H1 (cell line): ENCODE data around the gene RIMBP2. TPM values are rescaled to one million over a fixed set of nuclear protein-coding genes. Genes with fewer than 3 reads are reported as not detected.

Experiments used
- CHD7 ChIP-seq: fragments of 300-600 bp; sonication (generic); IDR thresholded peaks from 2 replicates; pipeline ENCODE4 v1.7.1; 2012; ENCODE audit warnings: low read length, moderate library complexity, mild to moderate bottlenecking, inconsistent platforms; ENCODE audit not compliant: insufficient replicate concordance
- E2F6 ChIP-seq: IDR thresholded peaks from 2 replicates; pipeline ENCODE4 v1.6.1; 2012; ENCODE audit warnings: inconsistent platforms
- GABPA ChIP-seq: IDR thresholded peaks from 2 replicates; pipeline ENCODE4 v1.6.1; 2011; ENCODE audit warnings: mild to moderate bottlenecking, low read length, moderate library complexity, borderline replicate concordance; ENCODE audit not compliant: insufficient read depth
- KDM4A ChIP-seq: IDR thresholded peaks from one replicate; pipeline ENCODE4 v1.7.1; 2012; ENCODE audit warnings: low read depth, mild to moderate bottlenecking, moderate library complexity, low read length, inconsistent platforms; ENCODE audit not compliant: severe bottlenecking
- KDM5A ChIP-seq: fragments of 200-600 bp; IDR thresholded peaks from 2 replicates; pipeline ENCODE4 v1.7.1; 2012; ENCODE audit warnings: mild to moderate bottlenecking, low read length, inconsistent platforms, mixed read lengths
- MAX ChIP-seq: IDR thresholded peaks from 2 replicates; pipeline ENCODE4 v1.6.1; 2012; ENCODE audit warnings: inconsistent platforms
- SP1 ChIP-seq: IDR thresholded peaks from 2 replicates; pipeline ENCODE4 v1.6.1; 2011; ENCODE audit warnings: low read depth, low read length
- TAF1 ChIP-seq: IDR thresholded peaks from 2 replicates; pipeline ENCODE4 v1.6.1; 2011; ENCODE audit warnings: mild to moderate bottlenecking, low read depth, low read length
- YY1 ChIP-seq: IDR thresholded peaks from 2 replicates; pipeline ENCODE4 v1.6.1; 2011; ENCODE audit warnings: low read depth, mild to moderate bottlenecking, low read length
- polyA plus RNA-seq, 7 experiments: library from polyadenylated mRNA; depleted of rRNA in 3 of 7; stranded (reverse) in 5 of 7; unstranded in 2 of 7; fragments of >200 nt in 5 of 7; fragments of 200-250 nt in 2 of 7; gene quantifications; 1 replicate in 5 of 7; 2 replicates in 1 of 7; 4 replicates in 1 of 7; pipeline versions ENCODE4 v1.2.1 to v1.2.3, GENCODE V29; 2011 to 2013; ENCODE audit warnings: missing spikeins in 2 of 7, mixed read lengths in 2 of 7
- total RNA-seq: library from RNA; stranded (reverse); fragmentation: NEBNext Ultra II Directional; extraction: Animal tissue kit (Norgen Biotek cat#: 25700); gene quantifications from 2 replicates; pipeline ENCODE4 v1.2.1, GENCODE V29; 2021

The RIMBP2 gene
- total and polyA plus RNA-seq, 2 of the 8 experiments (the other 6 are each of a cell fraction or from before 2014, with no cell fraction given): 0.18 to 0.65 TPM

GRCh38 chr12:130423991-130424857, 291.9 kb downstream of the RIMBP2 start (continued):
- TF ChIP-seq CHD7: no peak
- TF ChIP-seq SP1: no peak
- no peak for TF ChIP-seq E2F6
- no peak for TF ChIP-seq MAX
- TF ChIP-seq GABPA: no peak
- TF ChIP-seq TAF1: no peak
- TF ChIP-seq KDM5A: no peak
- no peak for TF ChIP-seq YY1
- TF ChIP-seq KDM4A: no peak
